GM12878 (cell line): ENCODE data around the gene NINL. TPM values are rescaled to one million over a fixed set of nuclear protein-coding genes. Genes with fewer than 3 reads are reported as not detected.

Experiments
- CREB1 ChIP-seq: IDR thresholded peaks from 2 replicates; pipeline ENCODE4 v1.6.1; 2012; ENCODE audit warnings: low read depth, mild to moderate bottlenecking, inconsistent platforms
- HCFC1 ChIP-seq: fragments of 150-350 bp; IDR thresholded peaks from 2 replicates; pipeline ENCODE4 v1.6.1; 2014; ENCODE audit warnings: low read length
- JUNB ChIP-seq: IDR thresholded peaks from 2 replicates; pipeline ENCODE4 v1.6.1; 2016; ENCODE audit warnings: antibody characterized with exemption, mild to moderate bottlenecking
- MXI1 ChIP-seq: fragments of 150-350 bp; IDR thresholded peaks from 2 replicates; pipeline ENCODE4 v1.6.1; 2011; ENCODE audit warnings: low read depth, mild to moderate bottlenecking, inconsistent platforms, low read length, improper control_type of control experiment
- NBN ChIP-seq: fragments of 450-650 bp; IDR thresholded peaks from 2 replicates; pipeline ENCODE4 v1.6.1; 2016
- NFYB ChIP-seq: IDR thresholded peaks from 2 replicates; pipeline ENCODE4 v1.6.1; 2011; ENCODE audit warnings: low read depth, mild to moderate bottlenecking, low read length, improper control_type of control experiment, moderate library complexity; ENCODE audit not compliant: insufficient read depth
- NR2F1 ChIP-seq: fragments of 450-650 bp; conservative IDR thresholded peaks from 2 replicates; pipeline ENCODE4 v1.6.1; 2017; ENCODE audit warnings: mild to moderate bottlenecking
- PML ChIP-seq: IDR thresholded peaks from 2 replicates; pipeline ENCODE4 v1.6.1; 2012; ENCODE audit warnings: low read length, inconsistent platforms
- POLR2AphosphoS5 ChIP-seq: IDR thresholded peaks from 2 replicates; pipeline ENCODE4 v1.6.1; 2011; ENCODE audit warnings: mild to moderate bottlenecking, low read length, inconsistent platforms
- RUNX3 ChIP-seq: IDR thresholded peaks from 2 replicates; pipeline ENCODE4 v1.6.1; 2012; ENCODE audit warnings: low read length, inconsistent platforms
- SIN3A ChIP-seq: IDR thresholded peaks from 2 replicates; pipeline ENCODE4 v1.6.1; 2012; ENCODE audit warnings: low read depth, low read length, improper control_type of control experiment
- polyA plus RNA-seq, 11 experiments: library from polyadenylated mRNA; depleted of rRNA in 4 of 11; unstranded in 6 of 11; stranded (reverse) in 5 of 11; fragments of >200 nt; fragmentation: Nextera tagmentation in 4 of 11; fragmentation: Illumina TruSeq in 1 of 11; extraction: Ambion mirVana in 4 of 11; extraction: Trizol in 1 of 11; gene quantifications; 1 replicate in 1 of 11; 2 replicates in 10 of 11; pipeline versions ENCODE4 v1.2.1 to v1.2.3, GENCODE V29; 2011 to 2016; ENCODE audit warnings: inconsistent platforms in 2 of 11, missing spikeins in 2 of 11, low read depth in 1 of 11
- total RNA-seq, 4 experiments: library from RNA; depleted of rRNA in 3 of 4; stranded (reverse); fragments of >200 nt in 3 of 4; fragmentation: Illumina TruSeq in 1 of 4; extraction: Trizol in 1 of 4; gene quantifications; 2 replicates each; pipeline versions ENCODE4 v1.2.1 to v1.2.3, GENCODE V29; 2013 to 2021
- TF ChIP-seq, protein P1 (sequence below): fragments of 450-650 bp; IDR thresholded peaks from 2 replicates; pipeline ENCODE4 v1.6.1; 2018; ENCODE audit warnings: mild to moderate bottlenecking, low read depth, moderate library complexity; ENCODE audit not compliant: partially characterized antibody
- TF ChIP-seq, protein P2 (sequence below): fragments of 450-650 bp; IDR thresholded peaks from 2 replicates; pipeline ENCODE4 v1.6.1; 2017; ENCODE audit warnings: antibody characterized with exemption, mild to moderate bottlenecking, moderate library complexity
- TF ChIP-seq, protein P3 (sequence below): IDR thresholded peaks from 2 replicates; pipeline ENCODE4 v1.6.1; 2012; ENCODE audit warnings: low read length, inconsistent platforms
- TF ChIP-seq, protein P4 (sequence below): IDR thresholded peaks from 2 replicates; pipeline ENCODE4 v1.6.1; 2012; ENCODE audit warnings: low read depth, low read length, improper control_type of control experiment
- TF ChIP-seq, protein P5 (sequence below): fragments of 450-650 bp; conservative IDR thresholded peaks from 2 replicates; pipeline ENCODE4 v1.6.1; 2017; ENCODE audit warnings: mild to moderate bottlenecking, moderate library complexity
- TF ChIP-seq, protein P6 (sequence below): fragments of 450-650 bp; formaldehyde crosslinking; IDR thresholded peaks from 2 replicates; pipeline ENCODE4 v1.4.0; 2022; ENCODE audit warnings: mild to moderate bottlenecking, moderate library complexity

Gene NINL
- total and polyA plus RNA-seq, 10 of the 15 experiments (the other 5 are each of a cell fraction or from before 2014, with no cell fraction given) = 0.04 to 0.77 (median 0.23) TPM; not detected in 1

DNA sequence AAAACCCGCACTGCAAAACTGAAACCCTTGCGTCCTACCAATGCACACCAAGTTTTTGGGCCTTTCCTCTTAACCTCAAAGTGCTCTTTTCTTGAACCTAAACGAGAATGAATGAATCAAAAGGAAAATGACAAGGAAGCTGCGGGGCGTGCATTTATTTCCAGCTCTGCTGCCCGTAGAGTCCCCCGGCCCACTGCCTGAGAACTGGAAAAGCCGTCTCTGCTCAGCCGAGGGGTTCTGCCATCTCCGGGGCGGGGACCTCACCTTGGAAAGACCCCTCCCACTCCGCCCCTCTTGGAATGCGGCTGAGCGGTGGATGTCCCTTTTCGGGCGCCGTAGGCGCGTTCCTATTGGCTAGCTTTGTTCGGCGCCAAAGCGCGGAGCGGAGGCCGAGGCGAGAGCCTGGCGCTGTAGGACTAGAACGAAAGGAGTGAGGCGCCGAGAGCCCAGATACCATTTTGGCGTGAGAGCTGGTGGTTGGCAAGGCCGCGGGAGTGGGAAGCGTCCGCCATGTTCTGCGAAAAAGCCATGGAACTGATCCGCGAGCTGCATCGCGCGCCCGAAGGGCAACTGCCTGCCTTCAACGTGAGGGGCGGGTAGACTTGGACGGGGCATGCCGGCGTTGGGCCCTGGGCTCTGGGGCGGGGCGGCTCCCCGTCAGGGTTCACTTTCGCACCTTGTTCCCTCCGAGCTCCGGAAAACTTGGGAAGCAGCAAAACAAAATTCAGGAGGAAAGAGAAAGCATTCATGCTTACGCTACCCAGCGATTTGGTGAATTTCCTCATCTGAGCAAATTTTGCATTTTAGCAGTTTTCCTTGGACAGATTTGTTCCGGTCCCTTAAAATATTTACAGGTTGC, 177.8 kb downstream of the NINL start, which contains the start of gene GINS1 (continued):
- TF ChIP-seq, protein P1, sequence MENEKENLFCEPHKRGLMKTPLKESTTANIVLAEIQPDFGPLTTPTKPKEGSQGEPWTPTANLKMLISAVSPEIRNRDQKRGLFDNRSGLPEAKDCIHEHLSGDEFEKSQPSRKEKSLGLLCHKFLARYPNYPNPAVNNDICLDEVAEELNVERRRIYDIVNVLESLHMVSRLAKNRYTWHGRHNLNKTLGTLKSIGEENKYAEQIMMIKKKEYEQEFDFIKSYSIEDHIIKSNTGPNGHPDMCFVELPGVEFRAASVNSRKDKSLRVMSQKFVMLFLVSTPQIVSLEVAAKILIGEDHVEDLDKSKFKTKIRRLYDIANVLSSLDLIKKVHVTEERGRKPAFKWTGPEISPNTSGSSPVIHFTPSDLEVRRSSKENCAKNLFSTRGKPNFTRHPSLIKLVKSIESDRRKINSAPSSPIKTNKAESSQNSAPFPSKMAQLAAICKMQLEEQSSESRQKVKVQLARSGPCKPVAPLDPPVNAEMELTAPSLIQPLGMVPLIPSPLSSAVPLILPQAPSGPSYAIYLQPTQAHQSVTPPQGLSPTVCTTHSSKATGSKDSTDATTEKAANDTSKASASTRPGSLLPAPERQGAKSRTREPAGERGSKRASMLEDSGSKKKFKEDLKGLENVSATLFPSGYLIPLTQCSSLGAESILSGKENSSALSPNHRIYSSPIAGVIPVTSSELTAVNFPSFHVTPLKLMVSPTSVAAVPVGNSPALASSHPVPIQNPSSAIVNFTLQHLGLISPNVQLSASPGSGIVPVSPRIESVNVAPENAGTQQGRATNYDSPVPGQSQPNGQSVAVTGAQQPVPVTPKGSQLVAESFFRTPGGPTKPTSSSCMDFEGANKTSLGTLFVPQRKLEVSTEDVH = peak; percentile 35
- TF ChIP-seq, protein P2, sequence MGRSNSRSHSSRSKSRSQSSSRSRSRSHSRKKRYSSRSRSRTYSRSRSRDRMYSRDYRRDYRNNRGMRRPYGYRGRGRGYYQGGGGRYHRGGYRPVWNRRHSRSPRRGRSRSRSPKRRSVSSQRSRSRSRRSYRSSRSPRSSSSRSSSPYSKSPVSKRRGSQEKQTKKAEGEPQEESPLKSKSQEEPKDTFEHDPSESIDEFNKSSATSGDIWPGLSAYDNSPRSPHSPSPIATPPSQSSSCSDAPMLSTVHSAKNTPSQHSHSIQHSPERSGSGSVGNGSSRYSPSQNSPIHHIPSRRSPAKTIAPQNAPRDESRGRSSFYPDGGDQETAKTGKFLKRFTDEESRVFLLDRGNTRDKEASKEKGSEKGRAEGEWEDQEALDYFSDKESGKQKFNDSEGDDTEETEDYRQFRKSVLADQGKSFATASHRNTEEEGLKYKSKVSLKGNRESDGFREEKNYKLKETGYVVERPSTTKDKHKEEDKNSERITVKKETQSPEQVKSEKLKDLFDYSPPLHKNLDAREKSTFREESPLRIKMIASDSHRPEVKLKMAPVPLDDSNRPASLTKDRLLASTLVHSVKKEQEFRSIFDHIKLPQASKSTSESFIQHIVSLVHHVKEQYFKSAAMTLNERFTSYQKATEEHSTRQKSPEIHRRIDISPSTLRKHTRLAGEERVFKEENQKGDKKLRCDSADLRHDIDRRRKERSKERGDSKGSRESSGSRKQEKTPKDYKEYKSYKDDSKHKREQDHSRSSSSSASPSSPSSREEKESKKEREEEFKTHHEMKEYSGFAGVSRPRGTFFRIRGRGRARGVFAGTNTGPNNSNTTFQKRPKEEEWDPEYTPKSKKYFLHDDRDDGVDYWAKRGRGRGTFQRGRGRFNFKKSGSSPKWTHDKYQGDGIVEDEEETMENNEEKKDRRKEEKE = no peak
- TF ChIP-seq POLR2AphosphoS5 (peak; percentile 85), JUNB (0 out of 2 replicates have a peak, but pooled peaks have one; percentile 14), HCFC1 (0 out of 2 replicates have a peak, but pooled peaks have one; percentile 30), MXI1 (peak; percentile 37), PML (peak; percentile 88), CREB1 (peak; percentile 43), RUNX3 (peak; percentile 67), SIN3A (peak; percentile 97), NBN (peak; percentile 64; the same call in 1 of the 2 replicates), NR2F1 (no peak), NFYB (peak; percentile 63)
- TF ChIP-seq, protein P3, sequence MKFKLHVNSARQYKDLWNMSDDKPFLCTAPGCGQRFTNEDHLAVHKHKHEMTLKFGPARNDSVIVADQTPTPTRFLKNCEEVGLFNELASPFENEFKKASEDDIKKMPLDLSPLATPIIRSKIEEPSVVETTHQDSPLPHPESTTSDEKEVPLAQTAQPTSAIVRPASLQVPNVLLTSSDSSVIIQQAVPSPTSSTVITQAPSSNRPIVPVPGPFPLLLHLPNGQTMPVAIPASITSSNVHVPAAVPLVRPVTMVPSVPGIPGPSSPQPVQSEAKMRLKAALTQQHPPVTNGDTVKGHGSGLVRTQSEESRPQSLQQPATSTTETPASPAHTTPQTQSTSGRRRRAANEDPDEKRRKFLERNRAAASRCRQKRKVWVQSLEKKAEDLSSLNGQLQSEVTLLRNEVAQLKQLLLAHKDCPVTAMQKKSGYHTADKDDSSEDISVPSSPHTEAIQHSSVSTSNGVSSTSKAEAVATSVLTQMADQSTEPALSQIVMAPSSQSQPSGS = no peak
- TF ChIP-seq, protein P4, sequence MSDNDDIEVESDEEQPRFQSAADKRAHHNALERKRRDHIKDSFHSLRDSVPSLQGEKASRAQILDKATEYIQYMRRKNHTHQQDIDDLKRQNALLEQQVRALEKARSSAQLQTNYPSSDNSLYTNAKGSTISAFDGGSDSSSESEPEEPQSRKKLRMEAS = peak; percentile 85
- TF ChIP-seq, protein P5, sequence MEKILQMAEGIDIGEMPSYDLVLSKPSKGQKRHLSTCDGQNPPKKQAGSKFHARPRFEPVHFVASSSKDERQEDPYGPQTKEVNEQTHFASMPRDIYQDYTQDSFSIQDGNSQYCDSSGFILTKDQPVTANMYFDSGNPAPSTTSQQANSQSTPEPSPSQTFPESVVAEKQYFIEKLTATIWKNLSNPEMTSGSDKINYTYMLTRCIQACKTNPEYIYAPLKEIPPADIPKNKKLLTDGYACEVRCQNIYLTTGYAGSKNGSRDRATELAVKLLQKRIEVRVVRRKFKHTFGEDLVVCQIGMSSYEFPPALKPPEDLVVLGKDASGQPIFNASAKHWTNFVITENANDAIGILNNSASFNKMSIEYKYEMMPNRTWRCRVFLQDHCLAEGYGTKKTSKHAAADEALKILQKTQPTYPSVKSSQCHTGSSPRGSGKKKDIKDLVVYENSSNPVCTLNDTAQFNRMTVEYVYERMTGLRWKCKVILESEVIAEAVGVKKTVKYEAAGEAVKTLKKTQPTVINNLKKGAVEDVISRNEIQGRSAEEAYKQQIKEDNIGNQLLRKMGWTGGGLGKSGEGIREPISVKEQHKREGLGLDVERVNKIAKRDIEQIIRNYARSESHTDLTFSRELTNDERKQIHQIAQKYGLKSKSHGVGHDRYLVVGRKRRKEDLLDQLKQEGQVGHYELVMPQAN = peak; percentile 95
- TF ChIP-seq, protein P6, sequence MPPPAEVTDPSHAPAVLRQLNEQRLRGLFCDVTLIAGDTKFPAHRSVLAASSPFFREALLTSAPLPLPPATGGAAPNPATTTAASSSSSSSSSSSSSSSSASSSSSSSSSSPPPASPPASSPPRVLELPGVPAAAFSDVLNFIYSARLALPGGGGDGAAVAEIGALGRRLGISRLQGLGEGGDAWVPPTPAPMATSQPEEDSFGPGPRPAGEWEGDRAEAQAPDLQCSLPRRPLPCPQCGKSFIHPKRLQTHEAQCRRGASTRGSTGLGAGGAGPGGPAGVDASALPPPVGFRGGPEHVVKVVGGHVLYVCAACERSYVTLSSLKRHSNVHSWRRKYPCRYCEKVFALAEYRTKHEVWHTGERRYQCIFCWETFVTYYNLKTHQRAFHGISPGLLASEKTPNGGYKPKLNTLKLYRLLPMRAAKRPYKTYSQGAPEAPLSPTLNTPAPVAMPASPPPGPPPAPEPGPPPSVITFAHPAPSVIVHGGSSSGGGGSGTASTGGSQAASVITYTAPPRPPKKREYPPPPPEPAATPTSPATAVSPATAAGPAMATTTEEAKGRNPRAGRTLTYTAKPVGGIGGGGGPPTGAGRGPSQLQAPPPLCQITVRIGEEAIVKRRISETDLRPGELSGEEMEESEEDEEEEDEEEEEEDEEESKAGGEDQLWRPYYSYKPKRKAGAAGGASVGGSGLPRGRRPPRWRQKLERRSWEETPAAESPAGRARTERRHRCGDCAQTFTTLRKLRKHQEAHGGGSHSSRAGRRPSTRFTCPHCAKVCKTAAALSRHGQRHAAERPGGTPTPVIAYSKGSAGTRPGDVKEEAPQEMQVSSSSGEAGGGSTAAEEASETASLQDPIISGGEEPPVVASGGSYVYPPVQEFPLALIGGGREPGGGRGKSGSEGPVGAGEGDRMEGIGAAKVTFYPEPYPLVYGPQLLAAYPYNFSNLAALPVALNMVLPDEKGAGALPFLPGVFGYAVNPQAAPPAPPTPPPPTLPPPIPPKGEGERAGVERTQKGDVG (CRISPR knock-in tag) = no peak
